ENCODE results near the gene DENND10.

- no peak for TF ChIP-seq POLR2AphosphoS5 (IDR thresholded peaks at IDR 0.05)
- TF ChIP-seq, protein P1, sequence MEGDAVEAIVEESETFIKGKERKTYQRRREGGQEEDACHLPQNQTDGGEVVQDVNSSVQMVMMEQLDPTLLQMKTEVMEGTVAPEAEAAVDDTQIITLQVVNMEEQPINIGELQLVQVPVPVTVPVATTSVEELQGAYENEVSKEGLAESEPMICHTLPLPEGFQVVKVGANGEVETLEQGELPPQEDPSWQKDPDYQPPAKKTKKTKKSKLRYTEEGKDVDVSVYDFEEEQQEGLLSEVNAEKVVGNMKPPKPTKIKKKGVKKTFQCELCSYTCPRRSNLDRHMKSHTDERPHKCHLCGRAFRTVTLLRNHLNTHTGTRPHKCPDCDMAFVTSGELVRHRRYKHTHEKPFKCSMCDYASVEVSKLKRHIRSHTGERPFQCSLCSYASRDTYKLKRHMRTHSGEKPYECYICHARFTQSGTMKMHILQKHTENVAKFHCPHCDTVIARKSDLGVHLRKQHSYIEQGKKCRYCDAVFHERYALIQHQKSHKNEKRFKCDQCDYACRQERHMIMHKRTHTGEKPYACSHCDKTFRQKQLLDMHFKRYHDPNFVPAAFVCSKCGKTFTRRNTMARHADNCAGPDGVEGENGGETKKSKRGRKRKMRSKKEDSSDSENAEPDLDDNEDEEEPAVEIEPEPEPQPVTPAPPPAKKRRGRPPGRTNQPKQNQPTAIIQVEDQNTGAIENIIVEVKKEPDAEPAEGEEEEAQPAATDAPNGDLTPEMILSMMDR (IDR thresholded peaks at IDR 0.05) = no peak
These were observed 32.2 kb downstream of the DENND10 start for GRCh38 chr10:119136084-119136483.
